ENCODE data around the gene AATK.

The AATK gene

GRCh38 chr17:81204578-81204977, 38.6 kb upstream of the AATK start:
- H3K4me1 ChIP-seq (ENCODE audit: control insufficient read depth, insufficient read depth, low read length) = no peaks in the 10 kb centered on the region

GRCh38 chr17:81203136-81203535, 37.1 kb upstream of the AATK start:
- H3K9me3 ChIP-seq (ENCODE audit: control insufficient read depth, insufficient read depth, low read length) = no peaks in the 10 kb centered on the region
- H3K4me1 ChIP-seq (ENCODE audit: control insufficient read depth, insufficient read depth, low read length) = no peaks in the 10 kb centered on the region
- no peak overlapping the region for H3K9ac ChIP-seq (ENCODE audit: low read depth, low read length)
- peaks cover 55% of the 10 kb centered on the region for H3K36me3 ChIP-seq (ENCODE audit: control insufficient read depth, insufficient read depth, low read length)
- no peaks in the 10 kb centered on the region for H3K27me3 ChIP-seq (ENCODE audit: control insufficient read depth, insufficient read depth, low read length)
- H3K4me3 ChIP-seq (ENCODE audit: low read depth, low read length) = no peak overlapping the region

More at GRCh38 chr17:81204578-81204977, 38.6 kb upstream of the AATK start:
- no peak overlapping the region for H3K9ac ChIP-seq (ENCODE audit: low read depth, low read length)
- no peak overlapping the region for H3K4me3 ChIP-seq (ENCODE audit: low read depth, low read length)
- H3K27me3 ChIP-seq (ENCODE audit: control insufficient read depth, insufficient read depth, low read length) = no peaks in the 10 kb centered on the region
- H3K36me3 ChIP-seq (ENCODE audit: control insufficient read depth, insufficient read depth, low read length) = peaks cover 49% of the 10 kb centered on the region
- no peaks in the 10 kb centered on the region for H3K9me3 ChIP-seq (ENCODE audit: control insufficient read depth, insufficient read depth, low read length)

GRCh38 chr17:81202318-81202717, 36.3 kb upstream of the AATK start:
- Histone ChIP-seq H3K36me3 (ENCODE audit: control insufficient read depth, insufficient read depth, low read length) (peaks cover 52% of the 10 kb centered on the region), H3K9me3 (ENCODE audit: control insufficient read depth, insufficient read depth, low read length) (no peaks in the 10 kb centered on the region), H3K4me3 (ENCODE audit: low read depth, low read length) (no peak overlapping the region), H3K9ac (ENCODE audit: low read depth, low read length) (no peak overlapping the region), H3K4me1 (ENCODE audit: control insufficient read depth, insufficient read depth, low read length) (no peaks in the 10 kb centered on the region), H3K27me3 (ENCODE audit: control insufficient read depth, insufficient read depth, low read length) (no peaks in the 10 kb centered on the region)

DNA sequence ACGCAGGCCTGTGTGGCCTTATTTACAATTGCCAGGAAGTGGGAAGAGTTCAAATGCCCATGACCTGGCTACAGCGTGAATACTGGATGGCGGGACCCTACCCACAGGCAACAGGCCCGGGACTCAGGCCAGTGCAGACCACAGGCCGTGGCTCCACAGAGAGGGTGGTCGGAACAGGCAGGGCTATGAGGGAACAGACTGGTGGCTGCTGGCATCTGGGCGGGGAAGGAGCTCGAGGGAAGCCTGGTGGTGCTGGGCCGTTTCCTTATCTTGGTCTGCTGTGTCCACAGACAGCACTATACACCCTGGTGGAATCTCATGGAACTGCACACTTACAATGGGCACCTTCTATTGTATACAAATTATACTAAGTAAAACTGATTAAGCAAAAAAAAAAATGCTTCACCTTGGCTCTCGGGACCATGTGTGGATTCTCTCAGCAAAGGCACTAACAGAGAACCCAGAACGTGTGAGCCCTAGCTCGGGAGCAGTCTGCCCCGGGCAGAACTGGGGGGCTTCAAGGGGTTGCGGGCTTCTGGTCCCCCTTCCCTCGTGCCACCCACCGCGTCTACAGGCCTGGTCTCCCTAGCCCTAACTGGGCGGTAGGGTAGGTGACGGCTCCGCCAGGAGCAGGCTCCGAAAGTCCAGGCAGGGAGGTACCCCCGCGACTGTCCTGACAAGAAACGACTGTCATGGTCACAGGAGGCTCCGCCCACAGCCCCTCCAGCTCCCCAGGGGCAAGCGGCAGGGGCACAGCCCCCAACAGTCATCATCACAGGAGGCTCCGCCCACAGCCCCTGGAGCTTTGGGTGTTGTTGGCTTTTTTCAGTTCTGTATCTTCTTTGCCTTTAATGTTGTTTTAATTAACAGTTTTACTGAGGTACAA, 34.9 kb upstream of the AATK start:
- H3K4me3 ChIP-seq (ENCODE audit: low read depth, low read length) = no peak overlapping the region
- no peak overlapping the region for H3K9ac ChIP-seq (ENCODE audit: low read depth, low read length)
- no peaks in the 10 kb centered on the region for H3K27me3 ChIP-seq (ENCODE audit: control insufficient read depth, insufficient read depth, low read length)
- H3K36me3 ChIP-seq (ENCODE audit: control insufficient read depth, insufficient read depth, low read length) = peaks cover 52% of the 10 kb centered on the region
- no peaks in the 10 kb centered on the region for H3K9me3 ChIP-seq (ENCODE audit: control insufficient read depth, insufficient read depth, low read length)
- no peaks in the 10 kb centered on the region for H3K4me1 ChIP-seq (ENCODE audit: control insufficient read depth, insufficient read depth, low read length)

- Histone ChIP-seq H3K9ac (ENCODE audit: low read depth, low read length) (no peak overlapping the region), H3K4me3 (ENCODE audit: low read depth, low read length) (no peak overlapping the region), H3K36me3 (ENCODE audit: control insufficient read depth, insufficient read depth, low read length) (peaks cover 59% of the 10 kb centered on the region), H3K4me1 (ENCODE audit: control insufficient read depth, insufficient read depth, low read length) (no peaks in the 10 kb centered on the region), H3K9me3 (ENCODE audit: control insufficient read depth, insufficient read depth, low read length) (no peaks in the 10 kb centered on the region), H3K27me3 (ENCODE audit: control insufficient read depth, insufficient read depth, low read length) (no peaks in the 10 kb centered on the region)
Observed at GRCh38 chr17:81200201-81200600, 34.2 kb upstream of the AATK start.

DNA sequence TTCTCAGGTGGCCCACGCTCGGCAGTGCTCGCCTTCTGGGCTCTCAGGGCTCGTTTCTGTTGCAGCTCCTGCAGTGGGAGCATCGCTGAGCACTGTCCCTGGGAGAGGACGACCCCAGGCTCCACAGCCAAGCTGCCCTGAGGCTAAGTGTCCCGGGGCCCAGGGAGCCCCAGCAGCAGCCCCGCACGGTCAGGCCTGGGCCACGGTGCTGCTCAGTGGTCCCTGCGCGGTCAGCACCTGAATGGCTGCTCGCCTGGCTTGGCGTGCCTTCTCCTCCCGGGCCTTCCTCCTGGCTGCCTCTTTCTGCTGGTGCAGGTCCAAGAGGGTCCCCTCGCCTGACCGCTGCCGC, 33.4 kb upstream of the AATK start:
- Histone ChIP-seq H3K9ac (ENCODE audit: low read depth, low read length) (no peak overlapping the region), H3K4me3 (ENCODE audit: low read depth, low read length) (no peak overlapping the region), H3K36me3 (ENCODE audit: control insufficient read depth, insufficient read depth, low read length) (peaks cover 60% of the 10 kb centered on the region), H3K27me3 (ENCODE audit: control insufficient read depth, insufficient read depth, low read length) (no peaks in the 10 kb centered on the region), H3K4me1 (ENCODE audit: control insufficient read depth, insufficient read depth, low read length) (no peaks in the 10 kb centered on the region), H3K9me3 (ENCODE audit: control insufficient read depth, insufficient read depth, low read length) (no peaks in the 10 kb centered on the region)

DNA sequence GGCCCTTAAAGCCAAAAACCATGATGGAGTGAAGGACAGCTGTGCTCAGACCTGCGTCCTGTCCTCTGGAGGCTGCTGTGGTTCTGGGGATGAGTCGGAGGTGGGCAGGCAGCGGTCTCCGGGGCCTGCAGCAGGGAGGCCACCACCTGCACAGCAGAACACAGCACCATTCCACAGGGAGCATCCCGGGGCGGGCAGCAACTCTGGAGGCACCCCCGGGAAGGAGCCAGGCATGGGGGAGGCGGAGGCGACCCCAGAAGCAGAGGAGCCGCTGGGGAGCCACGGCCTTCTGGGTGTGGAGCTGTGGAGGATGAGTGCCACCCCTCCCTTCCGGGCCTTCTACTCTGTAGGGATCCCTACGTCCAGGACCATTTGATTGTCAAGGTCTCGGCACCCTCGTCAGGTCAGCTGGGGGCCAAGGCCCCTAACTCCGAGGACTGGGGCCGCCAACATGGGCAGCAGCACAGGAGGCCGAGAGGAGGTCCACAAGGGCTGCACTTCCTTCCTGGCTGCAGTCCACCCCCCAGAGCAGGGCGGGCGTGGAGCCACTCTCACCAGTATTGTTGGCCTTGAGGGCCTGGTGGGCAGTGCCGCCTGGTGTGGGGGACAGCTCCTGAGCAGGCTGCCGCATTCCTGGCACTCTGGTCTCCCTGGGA, 32.9 kb upstream of the AATK start:
- Histone ChIP-seq H3K4me1 (ENCODE audit: control insufficient read depth, insufficient read depth, low read length) (no peaks in the 10 kb centered on the region), H3K36me3 (ENCODE audit: control insufficient read depth, insufficient read depth, low read length) (peaks cover 57% of the 10 kb centered on the region)

GRCh38 chr17:81197831-81198490, 31.9 kb upstream of the AATK start:
- Histone ChIP-seq H3K36me3 (ENCODE audit: control insufficient read depth, insufficient read depth, low read length) (peaks cover 57% of the 10 kb centered on the region), H3K9ac (ENCODE audit: low read depth, low read length) (no peak overlapping the region), H3K4me3 (ENCODE audit: low read depth, low read length) (no peak overlapping the region), H3K4me1 (ENCODE audit: control insufficient read depth, insufficient read depth, low read length) (no peaks in the 10 kb centered on the region), H3K27me3 (ENCODE audit: control insufficient read depth, insufficient read depth, low read length) (no peaks in the 10 kb centered on the region), H3K9me3 (ENCODE audit: control insufficient read depth, insufficient read depth, low read length) (no peaks in the 10 kb centered on the region)

More for the DNA sequence above, 32.9 kb upstream of the AATK start:
- no peak overlapping the region for H3K9ac ChIP-seq (ENCODE audit: low read depth, low read length)
- no peaks in the 10 kb centered on the region for H3K9me3 ChIP-seq (ENCODE audit: control insufficient read depth, insufficient read depth, low read length)
- H3K4me3 ChIP-seq (ENCODE audit: low read depth, low read length) = no peak overlapping the region
- H3K27me3 ChIP-seq (ENCODE audit: control insufficient read depth, insufficient read depth, low read length) = no peaks in the 10 kb centered on the region

DNA sequence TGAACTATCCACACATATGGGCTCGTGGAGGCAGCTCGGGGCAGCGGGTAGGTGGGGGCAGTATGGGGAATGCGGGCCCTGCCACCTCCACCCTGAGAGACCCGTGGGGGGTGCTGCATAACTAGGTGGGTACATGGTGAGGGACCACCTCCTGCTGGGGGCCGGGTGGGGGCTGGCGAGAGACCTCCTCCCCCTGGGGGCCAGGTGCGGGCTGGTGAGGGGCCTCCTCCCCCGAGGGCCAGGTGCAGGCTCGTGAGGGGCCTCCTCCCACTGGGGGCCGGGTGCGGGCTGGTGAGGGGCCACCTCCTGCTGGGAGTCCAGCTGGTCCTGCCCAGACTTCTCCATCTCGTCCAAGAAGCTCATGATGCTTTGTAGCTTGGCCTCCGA, 31.4 kb upstream of the AATK start:
- peaks cover 58% of the 10 kb centered on the region for H3K36me3 ChIP-seq (ENCODE audit: control insufficient read depth, insufficient read depth, low read length)
- H3K9ac ChIP-seq (ENCODE audit: low read depth, low read length) = no peak overlapping the region
- H3K4me1 ChIP-seq (ENCODE audit: control insufficient read depth, insufficient read depth, low read length) = no peaks in the 10 kb centered on the region
- H3K4me3 ChIP-seq (ENCODE audit: low read depth, low read length) = no peak overlapping the region
- H3K9me3 ChIP-seq (ENCODE audit: control insufficient read depth, insufficient read depth, low read length) = no peaks in the 10 kb centered on the region
- no peaks in the 10 kb centered on the region for H3K27me3 ChIP-seq (ENCODE audit: control insufficient read depth, insufficient read depth, low read length)

DNA sequence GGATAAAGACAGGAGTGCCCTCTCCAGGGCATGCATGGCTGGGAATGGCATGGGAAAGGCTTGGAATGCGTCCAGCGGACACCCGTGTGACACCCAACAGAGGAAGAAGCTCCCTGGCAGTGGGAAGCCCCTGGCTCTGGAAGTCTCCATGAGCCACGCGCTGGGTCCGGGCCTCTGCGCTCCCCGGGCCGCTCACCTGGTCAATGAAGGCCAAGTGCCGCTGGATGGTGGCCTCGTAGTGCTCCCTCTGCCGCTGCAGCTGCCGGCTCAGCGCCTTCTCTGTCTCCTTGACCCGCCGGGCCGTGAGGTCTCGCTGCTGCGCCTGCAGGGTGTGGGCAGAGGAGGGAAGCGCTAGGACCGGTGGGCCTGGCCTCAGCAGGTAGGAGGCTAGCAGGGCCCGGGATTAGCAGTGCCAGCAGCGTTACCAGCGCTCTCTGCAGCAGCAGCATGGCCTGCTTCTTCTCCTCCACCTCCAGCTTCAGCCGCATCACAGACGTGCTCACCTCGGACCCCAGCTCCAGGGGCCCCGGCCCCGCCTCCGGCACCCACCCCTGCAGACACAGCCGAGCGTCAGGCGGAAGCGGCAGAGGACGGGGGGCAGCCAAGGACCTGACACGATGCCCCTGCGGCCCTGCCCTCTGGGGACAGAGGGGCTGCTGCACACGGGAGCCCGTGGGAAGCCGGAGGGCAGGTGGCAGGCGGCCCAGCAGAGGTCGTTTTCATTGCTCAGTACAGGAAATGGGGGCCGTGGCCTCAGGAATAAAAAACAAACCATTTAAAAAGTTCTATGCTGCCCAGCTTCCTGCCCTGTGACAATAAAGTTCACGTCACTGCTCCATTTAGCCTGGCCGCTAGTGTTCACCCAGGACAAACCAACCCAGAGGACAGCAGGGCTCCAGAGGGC, 30.7 kb upstream of the AATK start:
- Histone ChIP-seq H3K27me3 (ENCODE audit: control insufficient read depth, insufficient read depth, low read length) (no peaks in the 10 kb centered on the region), H3K4me1 (ENCODE audit: control insufficient read depth, insufficient read depth, low read length) (no peaks in the 10 kb centered on the region), H3K36me3 (ENCODE audit: control insufficient read depth, insufficient read depth, low read length) (peaks cover 58% of the 10 kb centered on the region)

DNA sequence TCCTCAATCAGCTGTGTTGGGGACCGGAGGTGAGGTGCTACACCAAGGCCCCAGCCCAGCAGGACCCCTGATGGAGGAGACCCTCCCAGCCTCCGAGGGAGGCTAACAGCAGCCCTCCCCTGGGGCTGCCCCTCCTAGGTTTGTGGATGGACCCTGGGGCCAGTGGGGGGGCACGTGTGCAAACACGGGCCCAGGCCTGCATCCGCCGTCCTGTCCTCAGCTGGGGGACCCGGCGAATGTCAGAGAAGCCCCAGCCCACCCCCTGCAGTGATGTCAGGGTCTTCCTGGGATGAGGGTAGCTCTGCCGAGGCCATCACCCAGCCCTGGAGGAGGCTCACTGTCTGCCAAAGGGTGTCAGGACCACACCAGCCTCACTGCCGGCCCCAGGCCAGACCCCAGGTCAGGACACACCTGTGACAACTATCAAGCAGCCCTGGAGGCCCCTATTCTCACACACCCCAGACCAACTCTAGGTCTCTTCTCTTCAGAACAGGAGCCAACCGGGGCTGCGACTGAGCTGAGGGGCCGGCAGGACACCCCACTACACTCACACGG, 30.0 kb upstream of the AATK start:
- Histone ChIP-seq H3K4me1 (ENCODE audit: control insufficient read depth, insufficient read depth, low read length) (no peaks in the 10 kb centered on the region), H3K27me3 (ENCODE audit: control insufficient read depth, insufficient read depth, low read length) (no peaks in the 10 kb centered on the region), H3K4me3 (ENCODE audit: low read depth, low read length) (no peak overlapping the region), H3K9me3 (ENCODE audit: control insufficient read depth, insufficient read depth, low read length) (no peaks in the 10 kb centered on the region), H3K36me3 (ENCODE audit: control insufficient read depth, insufficient read depth, low read length) (peaks cover 59% of the 10 kb centered on the region), H3K9ac (ENCODE audit: low read depth, low read length) (no peak overlapping the region)

More for the DNA sequence above, 30.7 kb upstream of the AATK start:
- H3K9ac ChIP-seq (ENCODE audit: low read depth, low read length) = no peak overlapping the region
- no peaks in the 10 kb centered on the region for H3K9me3 ChIP-seq (ENCODE audit: control insufficient read depth, insufficient read depth, low read length)
- H3K4me3 ChIP-seq (ENCODE audit: low read depth, low read length) = no peak overlapping the region

All from iPS-15b (cell line).